Measurements from ENCODE around the gene PKD1L1.

The PKD1L1 gene

GRCh38 chr7:47782022-47782421, 166.2 kb downstream of the PKD1L1 start:
- ATAC-seq (no peak), DNase-seq (ENCODE audit: low spot score in 2 of 2) (no peak)
- H3K36me3 Mint-ChIP-seq = no peaks in the 10 kb centered on the region
- no peak overlapping the region for H3K27ac Mint-ChIP-seq
- H3K4me1 Mint-ChIP-seq = no peaks in the 10 kb centered on the region
- H3K4me3 Mint-ChIP-seq = no peak overlapping the region
- no peaks in the 10 kb centered on the region for H3K9me3 Mint-ChIP-seq

- no peaks in the 10 kb centered on the region for H3K36me3 Mint-ChIP-seq
- no peak overlapping the region for H3K4me3 Mint-ChIP-seq
- no peak for DNase-seq (ENCODE audit: low spot score in 2 of 2)
- ATAC-seq = no peak
- no peaks in the 10 kb centered on the region for H3K9me3 Mint-ChIP-seq
- H3K27ac Mint-ChIP-seq = no peak overlapping the region
- no peaks in the 10 kb centered on the region for H3K4me1 Mint-ChIP-seq
Observed at GRCh38 chr7:47780555-47780954, 167.7 kb downstream of the PKD1L1 start.

- H3K36me3 Mint-ChIP-seq = no peaks in the 10 kb centered on the region
- H3K4me1 Mint-ChIP-seq = no peaks in the 10 kb centered on the region
- H3K27ac Mint-ChIP-seq = no peak overlapping the region
- no peaks in the 10 kb centered on the region for H3K9me3 Mint-ChIP-seq
- DNase-seq (ENCODE audit: low spot score in 2 of 2) (no peak), ATAC-seq (no peak)
- no peak overlapping the region for H3K4me3 Mint-ChIP-seq
Observed at GRCh38 chr7:47779341-47779771, 168.9 kb downstream of the PKD1L1 start.

GRCh38 chr7:47778153-47778661, 170.1 kb downstream of the PKD1L1 start:
- ATAC-seq (no peak), DNase-seq (ENCODE audit: low spot score in 2 of 2) (no peak)
- Mint-ChIP-seq H3K36me3 (no peaks in the 10 kb centered on the region), H3K27ac (no peak overlapping the region), H3K9me3 (no peaks in the 10 kb centered on the region), H3K4me3 (no peak overlapping the region), H3K4me1 (no peaks in the 10 kb centered on the region)

- ATAC-seq (no peak), DNase-seq (ENCODE audit: low spot score in 2 of 2) (no peak)
- no peak overlapping the region for H3K27ac Mint-ChIP-seq
- no peak overlapping the region for H3K4me3 Mint-ChIP-seq
- H3K4me1 Mint-ChIP-seq = no peaks in the 10 kb centered on the region
- H3K36me3 Mint-ChIP-seq = no peaks in the 10 kb centered on the region
- H3K9me3 Mint-ChIP-seq = no peaks in the 10 kb centered on the region
Observed at GRCh38 chr7:47777531-47778152, 170.6 kb downstream of the PKD1L1 start.

- Mint-ChIP-seq H3K9me3 (no peaks in the 10 kb centered on the region), H3K27ac (no peak overlapping the region), H3K4me1 (no peaks in the 10 kb centered on the region), H3K36me3 (no peaks in the 10 kb centered on the region), H3K4me3 (no peak overlapping the region)
- DNase-seq (ENCODE audit: low spot score in 2 of 2) = no peak
- no peak for ATAC-seq
Observed at GRCh38 chr7:47776335-47776734, 171.9 kb downstream of the PKD1L1 start.

GRCh38 chr7:47775238-47775637, 173.0 kb downstream of the PKD1L1 start:
- DNase-seq (ENCODE audit: low spot score in 2 of 2) (no peak), ATAC-seq (no peak)
- H3K36me3 Mint-ChIP-seq = no peaks in the 10 kb centered on the region
- no peaks in the 10 kb centered on the region for H3K4me1 Mint-ChIP-seq
- no peak overlapping the region for H3K4me3 Mint-ChIP-seq
- H3K9me3 Mint-ChIP-seq = no peaks in the 10 kb centered on the region
- no peak overlapping the region for H3K27ac Mint-ChIP-seq

- H3K36me3 Mint-ChIP-seq = no peaks in the 10 kb centered on the region
- DNase-seq (ENCODE audit: low spot score in 2 of 2) = no peak
- no peak for ATAC-seq
- H3K4me3 Mint-ChIP-seq = no peak overlapping the region
- H3K27ac Mint-ChIP-seq = no peak overlapping the region
- peaks cover 4% of the 10 kb centered on the region for H3K9me3 Mint-ChIP-seq
- H3K4me1 Mint-ChIP-seq = no peaks in the 10 kb centered on the region
Observed at GRCh38 chr7:47772492-47772891, 175.8 kb downstream of the PKD1L1 start.

- Mint-ChIP-seq H3K27ac (no peak overlapping the region), H3K9me3 (peaks cover 4% of the 10 kb centered on the region), H3K36me3 (no peaks in the 10 kb centered on the region), H3K4me3 (no peak overlapping the region), H3K4me1 (no peaks in the 10 kb centered on the region)
- DNase-seq (ENCODE audit: low spot score in 2 of 2) (no peak), ATAC-seq (no peak)
Observed at GRCh38 chr7:47771990-47772360, 176.3 kb downstream of the PKD1L1 start.

- H3K4me1 Mint-ChIP-seq = no peaks in the 10 kb centered on the region
- H3K9me3 Mint-ChIP-seq = peaks cover 4% of the 10 kb centered on the region
- no peak overlapping the region for H3K4me3 Mint-ChIP-seq
- DNase-seq (ENCODE audit: low spot score in 2 of 2) = no peak
- H3K36me3 Mint-ChIP-seq = no peaks in the 10 kb centered on the region
- H3K27ac Mint-ChIP-seq = no peak overlapping the region
- ATAC-seq = no peak
Observed at GRCh38 chr7:47771336-47771989, 176.8 kb downstream of the PKD1L1 start.

- Mint-ChIP-seq H3K36me3 (no peaks in the 10 kb centered on the region), H3K4me3 (no peak overlapping the region), H3K27ac (no peak overlapping the region), H3K9me3 (peaks cover 4% of the 10 kb centered on the region), H3K4me1 (no peaks in the 10 kb centered on the region)
- DNase-seq (ENCODE audit: low spot score in 2 of 2) (no peak), ATAC-seq (no peak)
Observed at GRCh38 chr7:47766126-47766525, 182.1 kb downstream of the PKD1L1 start.

GRCh38 chr7:47765373-47765979, 182.8 kb downstream of the PKD1L1 start:
- Mint-ChIP-seq H3K4me3 (no peak overlapping the region), H3K4me1 (no peaks in the 10 kb centered on the region), H3K9me3 (peaks cover 4% of the 10 kb centered on the region), H3K27ac (no peak overlapping the region), H3K36me3 (no peaks in the 10 kb centered on the region)
- ATAC-seq (no peak), DNase-seq (ENCODE audit: low spot score in 2 of 2) (no peak)

- H3K4me3 Mint-ChIP-seq = no peak overlapping the region
- ATAC-seq (no peak), DNase-seq (ENCODE audit: low spot score in 2 of 2) (no peak)
- H3K27ac Mint-ChIP-seq = no peak overlapping the region
- peaks cover 4% of the 10 kb centered on the region for H3K9me3 Mint-ChIP-seq
- no peaks in the 10 kb centered on the region for H3K36me3 Mint-ChIP-seq
- no peaks in the 10 kb centered on the region for H3K4me1 Mint-ChIP-seq
Observed at GRCh38 chr7:47764746-47765145, 183.5 kb downstream of the PKD1L1 start.

- Mint-ChIP-seq H3K36me3 (no peaks in the 10 kb centered on the region), H3K4me3 (no peak overlapping the region), H3K9me3 (peaks cover 2% of the 10 kb centered on the region), H3K4me1 (no peaks in the 10 kb centered on the region), H3K27ac (no peak overlapping the region)
- DNase-seq (ENCODE audit: low spot score in 2 of 2) (no peak), ATAC-seq (no peak)
Observed at GRCh38 chr7:47763063-47763974, 184.9 kb downstream of the PKD1L1 start.

GRCh38 chr7:47762746-47763062, 185.6 kb downstream of the PKD1L1 start:
- DNase-seq (ENCODE audit: low spot score in 2 of 2) (no peak), ATAC-seq (no peak)
- H3K9me3 Mint-ChIP-seq = no peaks in the 10 kb centered on the region
- no peak overlapping the region for H3K4me3 Mint-ChIP-seq
- H3K27ac Mint-ChIP-seq = no peak overlapping the region
- H3K36me3 Mint-ChIP-seq = no peaks in the 10 kb centered on the region
- no peaks in the 10 kb centered on the region for H3K4me1 Mint-ChIP-seq
